T-helper 1 cell treated with Interleukin-12 subunit alpha and Interleukin-12 subunit beta and Interleukin-4 antibody, amounts not matched to agents 30 μg/mL and 1 μg/mL, for 36 hours (primary cell): ENCODE results near the gene PRSS23.
"Not testable (repeated sequence)": the region's sequence is repeated elsewhere in the genome, so short reads cannot be mapped to it uniquely, and the experiment has no call there.

Experiments used
- H3K27ac Mint-ChIP-seq: one replicate; pipeline ENCODE4 v1.8.0; 2021; ENCODE audit warnings: mild to moderate bottlenecking, mixed read lengths
- H3K27me3 Mint-ChIP-seq: one replicate; pipeline ENCODE4 v1.8.0; 2021; ENCODE audit warnings: low read depth, mixed read lengths
- H3K36me3 Mint-ChIP-seq: one replicate; pipeline ENCODE4 v1.8.0; 2021; ENCODE audit warnings: low read depth, mixed read lengths
- H3K4me1 Mint-ChIP-seq: one replicate; pipeline ENCODE4 v1.8.0; 2021; ENCODE audit warnings: low read depth, mixed read lengths
- H3K4me3 Mint-ChIP-seq: one replicate; pipeline ENCODE4 v1.8.0; 2021; ENCODE audit warnings: mild to moderate bottlenecking, moderate library complexity, mixed read lengths
- H3K9me3 Mint-ChIP-seq: one replicate; pipeline ENCODE4 v1.8.0; 2021; ENCODE audit warnings: mixed read lengths

The PRSS23 gene

DNA sequence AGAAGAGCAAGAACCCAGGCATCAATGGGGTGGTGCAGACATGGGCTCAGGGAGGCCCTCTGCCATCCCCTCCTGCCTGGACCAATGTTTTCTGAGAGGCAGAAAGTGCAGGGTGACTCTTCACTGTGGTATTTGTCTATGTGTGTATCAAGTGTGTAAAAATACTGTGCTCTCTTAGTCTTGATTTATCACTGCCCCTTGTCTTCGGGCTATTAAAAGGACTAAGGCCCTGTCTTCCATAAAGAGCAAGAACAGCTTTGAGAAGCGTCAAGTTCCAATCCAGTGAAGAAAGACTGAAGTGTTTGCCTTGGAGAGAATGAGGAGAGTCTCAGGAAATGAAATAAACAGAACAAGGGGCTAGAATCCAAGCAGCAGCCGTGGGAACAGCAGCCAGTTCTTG, 14.4 kb downstream of the PRSS23 start:
- Mint-ChIP-seq H3K27me3 (peaks cover 65% of the 10 kb centered on the region), H3K36me3 (peaks cover 6% of the 10 kb centered on the region), H3K27ac (no peak overlapping the region), H3K4me1 (peaks cover 21% of the 10 kb centered on the region), H3K9me3 (no peaks in the 10 kb centered on the region), H3K4me3 (no peak overlapping the region)

DNA sequence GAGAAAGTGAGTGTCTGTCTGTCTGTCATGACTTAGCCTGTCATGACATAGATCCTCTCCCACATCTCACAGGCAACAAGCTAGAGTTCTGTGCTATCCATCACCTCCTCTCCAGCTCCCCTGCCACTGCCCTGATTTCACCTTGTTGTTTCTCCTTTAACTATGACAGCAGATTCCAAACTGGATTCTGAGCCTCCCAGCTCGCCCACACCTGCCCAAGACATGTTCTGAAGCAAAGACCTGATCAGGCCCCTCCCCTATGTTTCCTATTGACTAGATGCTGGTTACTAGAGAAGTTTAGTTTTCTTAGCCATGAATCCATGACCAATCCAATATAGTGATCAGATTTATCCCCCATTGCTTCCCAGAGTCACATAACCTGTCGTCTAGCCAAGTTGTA, 15.4 kb downstream of the PRSS23 start:
- H3K9me3 Mint-ChIP-seq, result no peaks in the 10 kb centered on the region
- peaks cover 6% of the 10 kb centered on the region for H3K36me3 Mint-ChIP-seq
- H3K27ac Mint-ChIP-seq, result no peak overlapping the region
- H3K4me1 Mint-ChIP-seq, result peaks cover 21% of the 10 kb centered on the region
- peaks cover 65% of the 10 kb centered on the region for H3K27me3 Mint-ChIP-seq
- H3K4me3 Mint-ChIP-seq, result no peak overlapping the region

DNA sequence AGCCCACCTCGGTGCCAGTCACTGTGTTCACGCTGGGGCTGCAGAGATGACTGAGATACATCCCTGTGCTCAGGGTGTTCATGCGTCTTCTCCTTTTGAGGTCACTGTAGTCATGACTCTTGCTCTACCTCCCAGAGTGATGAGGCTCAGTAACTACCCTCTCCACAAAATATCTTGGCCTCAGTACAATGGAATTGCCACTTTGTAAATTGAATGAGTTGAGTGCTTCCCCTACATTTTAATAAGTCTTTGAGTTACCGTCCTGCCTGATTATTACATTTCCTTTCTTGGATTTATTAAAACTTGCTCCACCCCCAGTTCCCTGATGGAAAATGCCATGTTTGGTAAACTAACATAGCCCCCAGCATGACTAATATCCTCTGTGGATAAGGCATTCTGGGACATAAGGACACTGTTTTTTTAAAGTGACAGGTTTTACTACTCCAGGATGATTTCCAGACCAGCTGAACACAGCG, 15.9 kb downstream of the PRSS23 start:
- H3K27ac Mint-ChIP-seq, result no peak overlapping the region
- no peak overlapping the region for H3K4me3 Mint-ChIP-seq
- peaks cover 21% of the 10 kb centered on the region for H3K4me1 Mint-ChIP-seq
- H3K27me3 Mint-ChIP-seq, result peaks cover 61% of the 10 kb centered on the region
- H3K36me3 Mint-ChIP-seq, result peaks cover 3% of the 10 kb centered on the region
- no peaks in the 10 kb centered on the region for H3K9me3 Mint-ChIP-seq

DNA sequence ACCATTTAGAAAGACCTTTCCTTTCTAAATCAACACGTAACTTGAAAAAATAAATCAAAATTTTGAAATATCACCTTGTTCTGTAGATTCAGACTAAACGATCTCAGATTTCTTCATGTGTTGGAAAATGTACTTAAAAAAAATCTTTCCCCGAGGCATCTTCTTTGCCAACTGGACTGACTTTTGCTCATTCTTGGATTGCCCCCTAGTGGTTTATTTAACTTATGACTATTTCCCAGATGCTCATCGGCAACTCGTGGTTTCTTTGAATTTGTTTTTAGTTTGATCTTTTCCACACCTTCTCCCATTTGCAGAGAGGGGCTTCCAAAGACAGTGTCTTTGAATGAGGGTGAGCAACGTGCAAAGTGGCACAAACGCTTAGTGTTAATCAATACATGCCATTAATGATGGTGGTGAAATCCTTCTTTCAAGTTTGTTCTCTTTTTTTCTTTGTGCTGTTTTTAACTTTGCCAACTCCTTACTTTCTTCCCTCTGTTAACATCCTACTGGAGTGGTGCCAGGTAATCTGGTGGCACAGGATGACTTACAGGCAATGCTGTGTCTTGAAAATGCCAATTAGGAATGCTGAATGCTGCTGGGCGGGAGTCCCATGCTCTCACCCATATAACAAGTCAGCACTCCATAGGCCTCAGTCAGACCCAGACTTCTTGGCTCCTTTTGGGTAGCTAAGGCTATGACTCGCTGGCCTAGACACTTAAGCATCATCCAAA, 18.3 kb downstream of the PRSS23 start:
- Mint-ChIP-seq H3K27ac (no peak overlapping the region), H3K9me3 (peaks cover 3% of the 10 kb centered on the region), H3K36me3 (peaks cover 2% of the 10 kb centered on the region), H3K27me3 (peaks cover 54% of the 10 kb centered on the region), H3K4me3 (no peak overlapping the region), H3K4me1 (peaks cover 16% of the 10 kb centered on the region)

DNA sequence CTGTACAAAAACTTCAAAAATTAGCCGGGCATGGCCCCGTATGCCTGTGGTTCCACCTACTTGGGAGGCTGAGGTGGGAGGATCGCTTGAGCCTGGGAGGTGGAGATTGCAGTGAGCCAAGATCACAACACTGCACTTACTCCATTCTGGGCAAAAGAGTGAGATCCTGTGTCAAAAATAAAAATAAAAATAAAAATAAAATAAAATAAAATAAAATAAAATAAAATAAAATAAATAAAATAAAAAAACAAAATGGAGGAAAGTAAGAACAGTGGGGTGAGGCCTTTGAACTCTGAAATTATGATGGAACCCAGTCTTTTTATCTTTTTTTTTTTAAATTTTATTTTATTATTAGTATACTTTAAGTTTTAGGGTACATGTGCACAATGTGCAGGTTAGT, 23.8 kb downstream of the PRSS23 start:
- H3K4me3 Mint-ChIP-seq, H3K27me3 Mint-ChIP-seq, H3K4me1 Mint-ChIP-seq, H3K36me3 Mint-ChIP-seq, H3K27ac Mint-ChIP-seq, H3K9me3 Mint-ChIP-seq: not testable (repeated sequence)

DNA sequence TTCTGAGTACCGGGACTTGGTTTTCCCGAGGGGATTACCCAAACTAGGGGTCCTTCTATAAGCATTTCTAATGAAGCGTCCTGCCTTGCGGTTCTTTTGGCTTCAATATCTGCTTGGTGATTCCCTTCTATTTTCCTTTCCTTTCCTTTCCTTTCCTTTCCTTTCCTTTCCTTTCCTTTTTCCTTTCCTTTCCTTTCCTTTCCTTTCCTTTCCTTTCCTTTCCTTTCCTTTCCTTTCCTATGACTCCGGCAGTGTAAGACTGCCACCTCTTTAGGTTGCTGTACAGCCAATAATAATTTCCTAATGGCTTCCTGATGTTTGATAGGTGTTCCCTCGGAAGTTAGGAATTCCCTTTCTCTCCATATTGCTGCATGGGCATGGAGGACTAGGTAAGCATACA, 34.0 kb downstream of the PRSS23 start:
- not testable (repeated sequence) for H3K36me3 Mint-ChIP-seq

DNA sequence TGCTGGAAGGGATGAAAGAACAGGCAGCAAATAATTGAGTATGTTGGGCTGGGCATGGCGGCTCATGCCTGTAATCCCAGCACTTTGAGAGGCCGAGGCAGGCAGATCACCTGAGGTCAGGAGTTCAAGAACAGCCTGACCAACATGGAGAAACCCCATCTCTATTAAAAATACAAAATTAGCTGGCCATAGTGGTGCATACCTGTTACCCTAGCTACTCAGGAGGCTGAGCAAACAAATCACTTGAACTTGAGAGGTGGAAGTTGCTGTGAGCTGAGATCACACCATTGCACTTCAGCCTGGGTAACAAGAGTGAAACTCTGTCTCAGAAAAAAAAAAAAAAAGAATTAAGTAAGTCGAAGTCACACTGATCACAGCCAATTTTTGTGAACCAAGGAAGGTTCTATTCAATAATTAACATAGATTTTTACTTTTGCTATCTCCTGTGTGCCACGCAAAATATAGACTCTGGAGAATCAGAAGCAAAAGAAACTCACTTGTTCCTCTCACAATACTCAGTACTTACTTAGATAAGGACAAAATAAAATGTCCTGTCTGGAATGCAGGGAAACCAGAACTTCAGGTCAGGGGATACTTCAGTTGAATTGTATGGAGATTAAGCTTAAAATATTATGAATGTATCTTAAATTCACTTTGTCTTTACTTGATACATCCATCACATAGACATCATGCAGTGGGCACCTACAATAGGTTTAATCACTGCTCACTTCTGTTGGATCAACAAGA, 44.6 kb downstream of the PRSS23 start:
- not testable (repeated sequence) for H3K4me1 Mint-ChIP-seq, H3K4me3 Mint-ChIP-seq, H3K36me3 Mint-ChIP-seq, H3K27ac Mint-ChIP-seq, H3K9me3 Mint-ChIP-seq
- H3K27me3 Mint-ChIP-seq, result peaks cover 20% of the 10 kb centered on the region

More for the DNA sequence above, 34.0 kb downstream of the PRSS23 start:
- H3K27ac Mint-ChIP-seq, H3K27me3 Mint-ChIP-seq, H3K4me1 Mint-ChIP-seq, H3K4me3 Mint-ChIP-seq, H3K9me3 Mint-ChIP-seq: not testable (repeated sequence)

DNA sequence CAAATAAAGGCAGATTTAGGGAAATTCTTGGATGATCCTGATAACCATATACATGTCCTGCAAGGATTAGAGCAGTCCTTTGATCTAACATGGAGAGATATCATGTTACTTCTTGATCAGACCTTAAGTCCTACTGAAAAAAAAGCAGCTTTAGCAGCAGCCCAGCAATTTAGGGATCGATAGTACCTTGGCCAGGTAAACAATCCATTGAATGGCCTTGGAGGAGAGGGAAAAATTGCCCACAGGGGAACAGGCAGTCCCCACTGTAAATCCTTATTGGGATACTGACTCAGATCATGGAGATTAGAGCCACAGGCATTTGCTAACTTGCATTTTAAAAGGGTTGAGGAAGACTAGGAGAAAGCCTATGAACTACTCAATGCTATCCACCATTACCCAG, 47.8 kb downstream of the PRSS23 start:
- H3K36me3 Mint-ChIP-seq, result no peaks in the 10 kb centered on the region
- peaks cover 15% of the 10 kb centered on the region for H3K27me3 Mint-ChIP-seq
- no peaks in the 10 kb centered on the region for H3K9me3 Mint-ChIP-seq
- no peaks in the 10 kb centered on the region for H3K4me1 Mint-ChIP-seq
- H3K4me3 Mint-ChIP-seq, result no peak overlapping the region
- no peak overlapping the region for H3K27ac Mint-ChIP-seq

DNA sequence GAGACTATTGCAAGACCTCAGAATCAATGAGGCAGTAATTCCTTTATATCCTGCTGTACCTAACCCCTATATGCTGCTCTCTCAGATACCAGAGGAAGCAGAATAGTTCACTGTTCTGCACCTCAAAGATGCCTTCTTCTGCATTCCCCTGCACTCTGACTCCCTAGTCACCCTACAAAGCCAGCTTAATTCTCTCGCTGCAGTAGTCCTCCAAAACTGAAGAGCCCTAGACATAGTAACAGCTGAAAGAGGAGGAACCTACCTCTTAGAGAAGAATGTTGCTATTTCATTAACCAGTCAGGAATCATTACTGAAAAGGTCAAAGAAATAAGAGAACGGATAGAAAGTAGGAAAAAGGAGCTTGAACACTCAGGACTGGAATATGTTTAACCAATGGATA, 49.3 kb downstream of the PRSS23 start:
- Mint-ChIP-seq H3K4me1 (no peaks in the 10 kb centered on the region), H3K9me3 (no peaks in the 10 kb centered on the region), H3K36me3 (no peaks in the 10 kb centered on the region), H3K27ac (no peak overlapping the region), H3K4me3 (no peak overlapping the region), H3K27me3 (peaks cover 12% of the 10 kb centered on the region)
